NB4 (cell line): Measurements from ENCODE around the gene ABHD12.

Source experiments
- DNase-seq: peaks from one replicate; pipeline ENCODE4 v3.0.0; 2010; ENCODE audit warnings: low read depth
- H3K4me3 ChIP-seq: one replicate; pipeline ENCODE4 v1.5.1; 2011; ENCODE audit warnings: mild to moderate bottlenecking, low read depth, low read length, moderate library complexity
- MYC ChIP-seq: IDR thresholded peaks from 2 replicates; pipeline ENCODE4 v1.6.1; 2011; ENCODE audit warnings: low read depth, low read length
- POLR2A ChIP-seq: IDR thresholded peaks from 2 replicates; pipeline ENCODE4 v1.6.1; 2011; ENCODE audit warnings: mild to moderate bottlenecking; ENCODE audit not compliant: insufficient read length; ENCODE audit errors: extremely low read depth
- TF ChIP-seq, protein P1 (sequence below): IDR thresholded peaks from 2 replicates; pipeline ENCODE4 v1.6.1; 2011; ENCODE audit warnings: low read depth, low read length
- TF ChIP-seq, protein P2 (sequence below): IDR thresholded peaks from one replicate; pipeline ENCODE4 v1.5.1; 2012; ENCODE audit warnings: low read depth, low read length

Gene ABHD12

DNA sequence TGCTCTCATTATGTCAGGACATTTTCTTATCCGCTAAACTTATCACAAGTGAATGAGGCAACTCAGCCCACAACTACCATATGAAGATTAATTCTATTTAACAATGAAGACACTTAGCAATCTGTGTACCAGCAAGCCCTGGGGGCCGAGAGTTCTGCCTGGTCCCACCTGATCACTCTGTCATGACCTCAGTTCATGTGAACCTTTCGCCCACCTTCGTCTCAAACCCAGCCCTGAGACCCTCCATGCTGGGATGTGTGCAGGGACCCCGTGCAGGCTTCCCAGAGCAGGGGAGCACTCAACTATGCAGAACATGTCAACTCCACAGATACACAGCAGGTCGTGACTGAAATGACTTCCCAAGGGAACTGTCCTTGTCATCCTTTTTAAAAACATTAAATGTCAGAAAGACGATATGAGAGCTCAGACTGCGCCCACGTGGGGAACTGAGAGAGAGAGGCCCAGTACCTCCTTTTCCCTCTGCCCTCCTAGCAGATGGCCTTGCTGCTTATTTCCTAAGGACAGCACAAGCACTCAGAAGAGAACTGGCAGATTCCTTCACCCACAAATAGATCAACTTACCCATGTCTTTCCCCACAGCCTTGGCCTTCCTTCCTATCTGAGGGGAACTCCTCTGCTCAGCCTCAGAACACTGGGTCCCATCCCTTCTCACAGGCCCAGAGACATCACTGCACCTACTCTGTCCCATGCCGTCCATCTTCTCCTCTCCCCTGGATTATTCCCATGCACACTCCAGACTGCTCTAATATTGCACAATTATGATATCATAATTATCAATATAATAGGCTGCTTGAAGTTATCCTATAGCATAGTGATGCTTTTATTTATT lies 11.5 kb downstream of the ABHD12 start:
- H3K4me3 ChIP-seq, result no peak overlapping the region
- DNase-seq, result no peak
- TF ChIP-seq MYC (no peak), POLR2A (no peak)
- TF ChIP-seq, protein P1, sequence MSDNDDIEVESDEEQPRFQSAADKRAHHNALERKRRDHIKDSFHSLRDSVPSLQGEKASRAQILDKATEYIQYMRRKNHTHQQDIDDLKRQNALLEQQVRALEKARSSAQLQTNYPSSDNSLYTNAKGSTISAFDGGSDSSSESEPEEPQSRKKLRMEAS, result no peak
- TF ChIP-seq, protein P2, sequence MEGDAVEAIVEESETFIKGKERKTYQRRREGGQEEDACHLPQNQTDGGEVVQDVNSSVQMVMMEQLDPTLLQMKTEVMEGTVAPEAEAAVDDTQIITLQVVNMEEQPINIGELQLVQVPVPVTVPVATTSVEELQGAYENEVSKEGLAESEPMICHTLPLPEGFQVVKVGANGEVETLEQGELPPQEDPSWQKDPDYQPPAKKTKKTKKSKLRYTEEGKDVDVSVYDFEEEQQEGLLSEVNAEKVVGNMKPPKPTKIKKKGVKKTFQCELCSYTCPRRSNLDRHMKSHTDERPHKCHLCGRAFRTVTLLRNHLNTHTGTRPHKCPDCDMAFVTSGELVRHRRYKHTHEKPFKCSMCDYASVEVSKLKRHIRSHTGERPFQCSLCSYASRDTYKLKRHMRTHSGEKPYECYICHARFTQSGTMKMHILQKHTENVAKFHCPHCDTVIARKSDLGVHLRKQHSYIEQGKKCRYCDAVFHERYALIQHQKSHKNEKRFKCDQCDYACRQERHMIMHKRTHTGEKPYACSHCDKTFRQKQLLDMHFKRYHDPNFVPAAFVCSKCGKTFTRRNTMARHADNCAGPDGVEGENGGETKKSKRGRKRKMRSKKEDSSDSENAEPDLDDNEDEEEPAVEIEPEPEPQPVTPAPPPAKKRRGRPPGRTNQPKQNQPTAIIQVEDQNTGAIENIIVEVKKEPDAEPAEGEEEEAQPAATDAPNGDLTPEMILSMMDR, result no peak

DNA sequence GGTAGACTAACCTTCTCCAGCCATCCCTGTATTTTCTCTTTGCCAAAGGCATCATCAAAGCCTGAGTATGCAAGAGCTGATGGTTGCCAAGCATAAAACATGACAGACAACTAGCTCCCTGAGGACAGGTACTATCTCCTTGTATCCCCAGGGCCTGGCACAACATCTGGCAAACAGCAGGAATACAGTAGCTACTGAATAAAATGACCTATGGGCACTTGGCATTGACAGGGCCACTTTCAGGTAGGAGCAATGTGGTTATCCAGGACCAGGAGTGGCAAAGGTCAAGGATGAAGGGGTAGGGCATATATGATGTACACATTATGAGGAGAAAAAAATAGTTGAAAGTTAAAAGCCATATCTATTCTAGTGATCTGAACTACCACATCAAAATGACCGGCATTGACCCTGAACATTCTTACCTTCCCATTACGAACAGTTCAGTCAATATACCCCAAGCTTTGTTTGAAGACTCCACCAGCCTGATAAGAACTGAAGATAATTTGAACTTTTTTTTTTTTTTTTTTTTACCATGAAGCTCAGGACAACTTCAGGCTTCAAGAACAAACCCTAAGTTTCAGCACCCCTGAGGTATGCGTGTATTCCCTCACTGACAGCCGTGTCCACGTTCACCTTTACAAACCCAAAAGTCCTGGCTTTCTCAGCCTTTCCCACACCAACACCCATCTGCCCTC lies 12.3 kb downstream of the ABHD12 start:
- H3K4me3 ChIP-seq, result no peak overlapping the region
- no peak for DNase-seq
- TF ChIP-seq POLR2A (no peak), MYC (no peak)
- TF ChIP-seq, protein P2, result no peak
- TF ChIP-seq, protein P1, result no peak

DNA sequence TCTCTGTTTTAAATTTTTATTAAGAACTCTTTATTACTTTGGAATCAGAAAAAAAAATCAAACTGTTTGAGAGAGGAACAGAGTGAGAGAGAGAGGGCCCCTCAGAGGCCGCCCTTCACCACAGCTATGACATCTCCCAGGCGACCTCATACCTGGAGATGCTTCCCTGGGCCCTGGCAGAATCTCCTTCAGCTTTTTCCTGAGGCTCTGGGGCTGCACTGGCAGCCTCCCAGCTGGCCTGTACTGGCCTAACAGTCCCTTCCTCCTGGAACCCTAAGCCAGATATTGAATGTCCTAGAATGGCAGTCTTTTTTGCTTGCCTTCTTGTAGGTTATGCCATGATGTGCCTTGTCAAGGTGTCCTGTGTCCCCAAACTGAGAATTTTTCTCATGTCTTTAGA lies 13.7 kb downstream of the ABHD12 start:
- no peak overlapping the region for H3K4me3 ChIP-seq
- TF ChIP-seq, protein P1, result no peak
- TF ChIP-seq MYC (no peak), POLR2A (no peak)
- TF ChIP-seq, protein P2, result no peak
- no peak for DNase-seq

DNA sequence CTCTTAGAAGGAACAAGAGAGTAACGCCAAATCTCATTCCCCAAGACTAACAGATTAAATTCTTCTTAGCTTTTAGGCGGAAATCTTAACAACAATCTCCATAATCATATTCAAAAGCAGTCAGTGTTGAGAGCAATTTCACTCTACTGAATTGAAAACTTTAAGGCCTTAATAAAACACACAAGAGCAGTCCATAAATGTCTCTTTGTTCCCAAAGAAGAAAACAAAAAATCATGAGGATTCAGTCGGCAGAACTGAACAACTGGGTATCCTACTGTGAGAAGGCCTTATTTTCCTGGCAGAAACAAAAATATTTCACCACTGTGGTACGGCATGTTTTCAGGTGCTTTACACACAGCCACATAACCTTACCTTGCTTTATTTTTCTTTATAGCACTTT lies 14.4 kb downstream of the ABHD12 start:
- no peak overlapping the region for H3K4me3 ChIP-seq
- no peak for TF ChIP-seq POLR2A
- TF ChIP-seq, protein P1, result no peak
- TF ChIP-seq, protein P2, result no peak
- TF ChIP-seq MYC, result no peak
- no peak for DNase-seq

DNA sequence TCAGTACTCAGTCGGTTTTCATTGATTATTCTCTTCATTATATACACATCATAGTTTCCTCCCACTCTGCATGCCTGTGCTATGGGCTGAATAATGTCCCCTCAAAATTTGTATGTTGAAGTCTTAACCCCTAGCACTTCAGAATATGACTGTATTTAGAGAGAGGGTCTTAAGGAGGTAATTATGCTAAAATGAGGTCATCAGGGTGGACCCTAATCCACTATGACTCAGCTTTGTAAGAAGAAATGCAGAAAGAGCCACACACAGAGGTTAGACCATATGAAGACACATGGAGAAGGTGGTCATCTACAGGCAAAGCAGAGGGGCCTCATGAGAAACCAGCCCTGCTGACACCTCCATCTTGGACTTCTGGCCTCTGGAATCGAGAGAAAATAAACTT lies 15.8 kb downstream of the ABHD12 start:
- no peak overlapping the region for H3K4me3 ChIP-seq
- DNase-seq, result no peak
- TF ChIP-seq, protein P1, result no peak
- TF ChIP-seq MYC (no peak), POLR2A (no peak)
- TF ChIP-seq, protein P2, result no peak
